Spleen (tissue), 11 donors: ENCODE data around the gene ARHGEF25. TPM values are rescaled to one million over a fixed set of nuclear protein-coding genes. Genes with fewer than 3 reads are reported as not detected.
"Not testable (repeated sequence)": the region's sequence is repeated elsewhere in the genome, so short reads cannot be mapped to it uniquely, and the experiment has no call there.

Experiments used
- DNase-seq: peaks from one replicate; pipeline ENCODE4 v3.0.0-alpha.2; 2020
- H3K27ac ChIP-seq, 8 donors: fragments of 200-600 bp; sonication (generic) in 7 of 8; 1 replicate in 4 of 8; 2 replicates in 4 of 8; pipeline versions ENCODE4 v1.5.0 to v1.8.0; 2016 to 2021; ENCODE audit warnings: inconsistent platforms in 4 of 8, mild to moderate bottlenecking in 4 of 8, moderate library complexity in 1 of 8
- H3K27me3 ChIP-seq, 7 donors: fragments of 200-600 bp; sonication (generic) in 6 of 7; replicated peaks in 1 of 7; 1 replicate in 4 of 7; 2 replicates in 3 of 7; pipeline versions ENCODE4 v1.5.0 to v1.8.0; 2016 to 2021; ENCODE audit warnings: inconsistent platforms in 3 of 7, mild to moderate bottlenecking in 1 of 7
- H3K36me3 ChIP-seq, 6 donors: fragments of 200-600 bp; sonication (generic) in 5 of 6; 1 replicate in 4 of 6; 2 replicates in 2 of 6; pipeline versions ENCODE4 v1.5.0 to v1.8.0; 2016 to 2021; ENCODE audit warnings: inconsistent platforms in 2 of 6
- H3K4me1 ChIP-seq, 6 donors: fragments of 200-600 bp; sonication (generic) in 5 of 6; 1 replicate in 3 of 6; 2 replicates in 3 of 6; pipeline versions ENCODE4 v1.5.0 to v1.8.0; 2016 to 2021; ENCODE audit warnings: inconsistent platforms in 3 of 6
- H3K4me3 ChIP-seq, 8 donors: fragments of 200-600 bp; sonication (generic) in 7 of 8; 1 replicate in 4 of 8; 2 replicates in 4 of 8; pipeline versions ENCODE4 v1.5.0 to v1.8.0; 2016 to 2021; ENCODE audit warnings: inconsistent platforms in 4 of 8, mild to moderate bottlenecking in 4 of 8, moderate library complexity in 2 of 8
- H3K9me3 ChIP-seq, 8 donors: fragments of 200-600 bp; sonication (generic) in 7 of 8; 1 replicate in 4 of 8; 2 replicates in 4 of 8; pipeline versions ENCODE4 v1.5.0 to v1.8.0; 2016 to 2021; ENCODE audit warnings: inconsistent platforms in 4 of 8
- POLR2A ChIP-seq, 3 donors: fragments of 450-650 bp; IDR thresholded peaks; one replicate each; pipeline ENCODE4 v1.5.1; 2017; ENCODE audit warnings: antibody characterized with exemption in 3 of 3, mild to moderate bottlenecking in 1 of 3
- POLR2AphosphoS5 ChIP-seq, 3 donors: sonication (generic); formaldehyde crosslinking; IDR thresholded peaks; one replicate each; pipeline ENCODE4 v1.5.1; 2017; ENCODE audit warnings: antibody characterized with exemption in 3 of 3
- WGBS, 5 donors: extraction: QIAGEN DNeasy Blood & Tissue Kit in 3 of 5; methylation state at CpG; one replicate each; pipeline versions ENCODE4 v1.1.5 to v1.1.7; 2013 to 2018; 5-methylcytosine and 5-hydroxymethylcytosine counted together
- intact Hi-C: fragments of 100-400 bp; cut with DNase I; formaldehyde crosslinking; loops from one replicate; pipeline ENCODE4 v1.15.0; 2023; ENCODE audit warnings: low total_unique reads
- polyA plus RNA-seq, 3 donors: library from polyadenylated mRNA; stranded (reverse); fragments of 200-250 nt; gene quantifications; one replicate each; pipeline ENCODE4 v1.2.1, GENCODE V29; 2013
- total RNA-seq, 7 donors: library from RNA; depleted of rRNA in 3 of 7; stranded (reverse); fragments of >200 nt in 3 of 7; fragmentation: NEBNext Ultra II Directional in 4 of 7; extraction: Animal tissue kit (Norgen Biotek cat#: 25700) in 4 of 7; gene quantifications; one replicate each; pipeline versions ENCODE4 v1.1.0 to v1.2.1, GENCODE V29; 2016 to 2021
- TF ChIP-seq, protein P1 (sequence below), 11 experiments: fragments of 200-600 bp in 7 of 11; fragments of 450-650 bp in 4 of 11; sonication (generic) in 4 of 11; IDR thresholded peaks in 8 of 11; conservative IDR thresholded peaks in 3 of 11; 1 replicate in 7 of 11; 2 replicates in 4 of 11; pipeline versions ENCODE4 v1.4.0 to v1.8.0; 2016 to 2021; ENCODE audit warnings: antibody characterized with exemption in 11 of 11, inconsistent platforms in 4 of 11, mild to moderate bottlenecking in 1 of 11
- donor health status: healthy with polysubstance abuse.
- donor health status: DM: no; HTN: no; CAD: no; lungs with moderate emphysema.
- donor health status: DM: no; HTN: no; CAD: no.
- donor health status: Bipolar disorder and iron deficiency.
- donor health status: healthy.
- donor health status: DM: no; HTN: no; CAD: no.
- donor health status: DM: yes; HTN: yes; CAD: no.

Gene ARHGEF25
- total and polyA plus RNA-seq, 10 donors = 9.3 to 26.6 (median 15.3) TPM

DNA sequence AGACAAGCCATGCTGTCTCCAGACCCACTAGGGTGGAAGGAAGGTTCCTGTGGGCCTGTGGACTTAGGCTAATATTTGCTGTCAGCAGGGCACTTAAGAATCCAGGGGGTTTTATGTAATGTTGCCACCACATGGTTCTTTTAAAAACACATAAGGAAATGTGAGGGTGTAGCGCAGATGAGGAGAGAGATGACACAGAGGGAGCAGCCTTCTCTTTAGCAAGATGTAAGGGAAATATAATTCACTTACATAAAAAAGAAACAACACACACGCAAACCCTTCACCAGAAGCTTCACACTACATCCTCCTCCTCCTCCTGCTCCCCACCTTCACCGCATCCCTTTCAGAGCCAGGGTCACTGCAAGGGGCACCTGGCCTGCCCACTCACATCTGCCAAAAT, 25.1 kb upstream of the ARHGEF25 start:
- Histone ChIP-seq H3K4me1 (peaks cover 0 to 22% (median 11%) of the 10 kb centered on the region in 6 donors), H3K9me3 (no peaks in the 10 kb centered on the region), H3K27me3 (peaks cover 0 to 50% (median 0%) of the 10 kb centered on the region in 7 donors), H3K27ac (no peak overlapping the region), H3K36me3 (no peaks in the 10 kb centered on the region), H3K4me3 (no peak overlapping the region)
- TF ChIP-seq POLR2A (IDR thresholded peaks at IDR 0.05) (no peak), POLR2AphosphoS5 (IDR thresholded peaks at IDR 0.05) (no peak)
- TF ChIP-seq, protein P1, sequence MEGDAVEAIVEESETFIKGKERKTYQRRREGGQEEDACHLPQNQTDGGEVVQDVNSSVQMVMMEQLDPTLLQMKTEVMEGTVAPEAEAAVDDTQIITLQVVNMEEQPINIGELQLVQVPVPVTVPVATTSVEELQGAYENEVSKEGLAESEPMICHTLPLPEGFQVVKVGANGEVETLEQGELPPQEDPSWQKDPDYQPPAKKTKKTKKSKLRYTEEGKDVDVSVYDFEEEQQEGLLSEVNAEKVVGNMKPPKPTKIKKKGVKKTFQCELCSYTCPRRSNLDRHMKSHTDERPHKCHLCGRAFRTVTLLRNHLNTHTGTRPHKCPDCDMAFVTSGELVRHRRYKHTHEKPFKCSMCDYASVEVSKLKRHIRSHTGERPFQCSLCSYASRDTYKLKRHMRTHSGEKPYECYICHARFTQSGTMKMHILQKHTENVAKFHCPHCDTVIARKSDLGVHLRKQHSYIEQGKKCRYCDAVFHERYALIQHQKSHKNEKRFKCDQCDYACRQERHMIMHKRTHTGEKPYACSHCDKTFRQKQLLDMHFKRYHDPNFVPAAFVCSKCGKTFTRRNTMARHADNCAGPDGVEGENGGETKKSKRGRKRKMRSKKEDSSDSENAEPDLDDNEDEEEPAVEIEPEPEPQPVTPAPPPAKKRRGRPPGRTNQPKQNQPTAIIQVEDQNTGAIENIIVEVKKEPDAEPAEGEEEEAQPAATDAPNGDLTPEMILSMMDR (IDR thresholded peaks at IDR 0.05 in 8 of 11, conservative IDR thresholded peaks at IDR 0.05 in 3 of 11) = no peak
- no peak for DNase-seq
- WGBS, 5 donors = 90 to 93% (median 91%) methylated on average over 3 of the region's 3 CpGs
- intact Hi-C loops = no loop called here

DNA sequence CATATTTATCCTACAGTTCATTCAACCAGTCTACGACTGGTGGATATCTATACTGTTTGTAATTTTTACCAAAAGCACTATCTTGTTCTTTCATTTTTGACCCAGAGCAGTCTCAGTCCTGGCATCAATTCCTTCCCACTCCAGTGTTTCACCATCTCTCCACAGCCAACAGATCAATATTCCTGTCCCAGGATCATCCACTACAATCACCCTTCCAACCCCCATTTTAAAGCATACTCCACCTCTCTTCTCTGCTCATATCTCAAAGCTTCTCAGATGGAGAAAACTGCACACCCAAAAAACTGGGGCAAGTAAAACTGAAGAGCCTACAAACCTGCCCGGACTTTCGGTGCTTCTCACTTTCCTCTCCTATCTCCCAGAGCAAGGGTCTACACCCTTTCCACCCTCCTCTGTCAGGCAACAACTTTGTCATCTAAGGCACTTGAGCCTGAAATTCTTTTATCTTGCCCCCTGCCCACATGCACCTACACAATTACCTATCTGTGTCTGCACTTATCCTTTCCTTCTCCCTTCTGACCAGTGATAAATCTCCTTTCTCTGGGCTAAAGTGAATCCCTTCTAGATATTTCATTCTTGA, 24.3 kb upstream of the ARHGEF25 start:
- intact Hi-C loops = no loop called here
- 90 to 91% (median 90%) methylated on average over 3 of the region's 3 CpGs for WGBS, 5 donors
- H3K4me3 ChIP-seq = no peak overlapping the region
- H3K4me1 ChIP-seq = peaks cover 0 to 29% (median 17%) of the 10 kb centered on the region in 6 donors
- no peaks in the 10 kb centered on the region for H3K36me3 ChIP-seq
- no peak for TF ChIP-seq POLR2AphosphoS5 (IDR thresholded peaks at IDR 0.05)
- H3K27ac ChIP-seq = no peak overlapping the region
- DNase-seq = no peak
- H3K9me3 ChIP-seq = no peaks in the 10 kb centered on the region
- H3K27me3 ChIP-seq = peaks cover 0 to 42% (median 0%) of the 10 kb centered on the region in 7 donors

DNA sequence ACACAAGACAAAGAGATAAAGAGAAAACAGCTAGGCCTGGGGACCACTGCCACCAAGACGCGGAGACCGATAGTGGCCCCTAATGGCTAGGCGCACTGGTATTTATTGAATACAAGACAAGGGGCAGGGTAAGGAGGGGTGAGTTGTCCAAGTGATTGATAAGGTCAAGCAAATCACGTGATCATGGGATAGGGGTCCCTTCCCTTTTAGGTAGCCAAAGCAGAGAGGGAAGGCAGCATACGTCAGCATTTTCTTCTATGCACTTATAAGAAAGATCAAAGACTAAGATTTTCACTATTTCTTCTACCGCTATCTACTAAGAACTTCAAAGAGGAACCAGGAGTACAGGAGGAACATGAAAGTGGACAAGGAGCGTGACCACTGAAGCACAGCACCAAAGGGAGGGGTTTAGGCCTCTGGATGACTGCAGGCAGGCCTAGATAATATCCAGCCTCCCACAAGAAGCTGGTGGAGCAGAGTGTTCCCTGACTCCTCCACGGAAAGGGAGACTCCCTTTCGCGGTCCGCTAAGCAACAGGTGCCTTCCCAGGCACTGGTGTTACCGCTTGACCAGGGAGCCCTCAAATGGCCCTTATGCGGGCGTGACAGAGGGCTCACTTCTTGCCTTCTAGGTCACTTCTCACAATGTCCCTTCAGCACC, 22.2 kb upstream of the ARHGEF25 start:
- peaks cover 0 to 35% (median 21%) of the 10 kb centered on the region in 6 donors for H3K4me1 ChIP-seq
- DNase-seq, H3K4me3 ChIP-seq, H3K27ac ChIP-seq, intact Hi-C loops, H3K36me3 ChIP-seq, H3K9me3 ChIP-seq: not testable (repeated sequence)
- H3K27me3 ChIP-seq = peaks cover 0 to 29% (median 0%) of the 10 kb centered on the region in 7 donors
- 84 to 91% (median 86%) methylated on average over 15 of the region's 15 CpGs for WGBS, 5 donors

DNA sequence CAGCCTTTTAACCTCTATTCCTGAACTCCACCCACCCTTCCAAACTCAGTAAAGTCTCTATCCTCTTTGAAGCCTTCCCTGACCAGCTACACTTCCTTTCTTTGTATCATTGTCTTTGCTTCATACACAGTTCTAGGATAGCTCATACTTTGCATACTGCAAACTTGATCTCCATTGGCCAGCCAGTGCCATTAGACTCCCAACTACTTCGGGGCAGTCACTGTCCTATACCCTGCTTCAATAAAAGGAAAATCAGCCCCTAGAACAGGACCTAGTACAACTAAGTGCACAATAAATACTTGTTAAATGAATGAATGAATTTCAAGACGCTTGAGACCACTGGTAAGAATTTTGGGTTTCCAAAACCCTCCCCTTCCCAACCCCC, 20.8 kb upstream of the ARHGEF25 start:
- Histone ChIP-seq H3K4me3 (peak overlapping the region; percentile 66 to 97 (median 90)), H3K9me3 (no peaks in the 10 kb centered on the region), H3K27ac (peak overlapping the region; percentile 30 to 90 (median 77)), H3K36me3 (peaks cover 0 to 18% (median 12%) of the 10 kb centered on the region in 6 donors), H3K4me1 (peaks cover 0 to 30% (median 21%) of the 10 kb centered on the region in 6 donors), H3K27me3 (peaks cover 0 to 27% (median 0%) of the 10 kb centered on the region in 7 donors)
- no peak for TF ChIP-seq POLR2AphosphoS5 (IDR thresholded peaks at IDR 0.05)
- TF ChIP-seq, protein P1 (IDR thresholded peaks at IDR 0.05 in 8 of 11, conservative IDR thresholded peaks at IDR 0.05 in 3 of 11) = no peak
- TF ChIP-seq POLR2A (IDR thresholded peaks at IDR 0.05) = no peak
- no peak for DNase-seq
- 18 to 34% (median 23%) methylated on average over 2 of the region's 2 CpGs for WGBS, 5 donors
- intact Hi-C loops = no loop called here
